ENCODE data around the gene TENT4B. TPM values are rescaled to one million over a fixed set of nuclear protein-coding genes. Genes with fewer than 3 reads are reported as not detected.

TENT4B gene
- total RNA-seq, 1 experiment from 2014 or later: 16.9 TPM

GRCh38 chr16:50271148-50272041 lies 118.3 kb downstream of the TENT4B start (continued):
- TF ChIP-seq, protein P1, sequence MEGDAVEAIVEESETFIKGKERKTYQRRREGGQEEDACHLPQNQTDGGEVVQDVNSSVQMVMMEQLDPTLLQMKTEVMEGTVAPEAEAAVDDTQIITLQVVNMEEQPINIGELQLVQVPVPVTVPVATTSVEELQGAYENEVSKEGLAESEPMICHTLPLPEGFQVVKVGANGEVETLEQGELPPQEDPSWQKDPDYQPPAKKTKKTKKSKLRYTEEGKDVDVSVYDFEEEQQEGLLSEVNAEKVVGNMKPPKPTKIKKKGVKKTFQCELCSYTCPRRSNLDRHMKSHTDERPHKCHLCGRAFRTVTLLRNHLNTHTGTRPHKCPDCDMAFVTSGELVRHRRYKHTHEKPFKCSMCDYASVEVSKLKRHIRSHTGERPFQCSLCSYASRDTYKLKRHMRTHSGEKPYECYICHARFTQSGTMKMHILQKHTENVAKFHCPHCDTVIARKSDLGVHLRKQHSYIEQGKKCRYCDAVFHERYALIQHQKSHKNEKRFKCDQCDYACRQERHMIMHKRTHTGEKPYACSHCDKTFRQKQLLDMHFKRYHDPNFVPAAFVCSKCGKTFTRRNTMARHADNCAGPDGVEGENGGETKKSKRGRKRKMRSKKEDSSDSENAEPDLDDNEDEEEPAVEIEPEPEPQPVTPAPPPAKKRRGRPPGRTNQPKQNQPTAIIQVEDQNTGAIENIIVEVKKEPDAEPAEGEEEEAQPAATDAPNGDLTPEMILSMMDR (IDR thresholded peaks at IDR 0.05 in 2 of 3, conservative IDR thresholded peaks at IDR 0.05 in 1 of 3; ENCODE audit: borderline replicate concordance in 1 of 3, insufficient read depth in 1 of 3, low read depth in 2 of 3, low read length in 2 of 3): no peak
- TF ChIP-seq POLR2A (IDR thresholded peaks at IDR 0.05; ENCODE audit: borderline replicate concordance, extremely low read depth, insufficient read depth, insufficient read length) (no peak), EGR1 (IDR thresholded peaks at IDR 0.05; ENCODE audit: low read depth) (no peak), SRF (IDR thresholded peaks at IDR 0.05; ENCODE audit: low read depth) (no peak), RAD21 (IDR thresholded peaks at IDR 0.05; ENCODE audit: low read depth) (no peak), EZH2phosphoT487 (IDR thresholded peaks at IDR 0.05; ENCODE audit: borderline replicate concordance) (no peak)

DNA sequence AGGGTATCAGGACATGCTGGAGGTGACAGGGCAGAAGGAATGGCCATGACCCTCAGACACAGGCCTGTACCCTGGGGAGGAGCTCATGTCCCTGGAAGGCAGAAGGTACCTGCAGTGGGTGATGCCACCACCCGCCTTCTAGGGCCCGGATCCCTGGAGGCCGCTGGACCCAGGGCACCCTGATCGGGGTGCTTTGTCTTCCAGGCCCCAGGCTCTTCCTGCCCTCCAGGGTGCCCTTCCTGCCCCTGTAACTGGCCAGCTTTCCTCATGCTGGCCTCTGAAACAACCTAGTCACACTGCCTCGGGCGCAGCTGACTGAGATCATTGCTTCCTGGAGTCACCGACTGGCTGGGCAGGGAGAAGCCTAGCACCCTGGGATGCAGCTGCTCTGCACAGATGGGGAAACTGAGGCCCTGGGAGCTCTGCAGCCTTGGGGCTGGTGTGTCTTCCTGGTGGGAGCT lies 119.0 kb downstream of the TENT4B start:
- H3K36me3 ChIP-seq (ENCODE audit: control insufficient read depth in 1 of 2, insufficient read depth in 2 of 2, low read length in 2 of 2): no peaks in the 10 kb centered on the region
- DNase-seq (ENCODE audit: low read depth, low spot score): no peak

More for the DNA sequence above, 119.0 kb downstream of the TENT4B start:
- Histone ChIP-seq H3K79me2 (ENCODE audit: insufficient read depth, low read length) (peaks cover 7% of the 10 kb centered on the region; the same call in 1 of the 2 replicates), H3K4me1 (ENCODE audit: control insufficient read depth in 1 of 2, insufficient read depth in 2 of 2, low read length in 2 of 2) (peaks cover 4 to 6% of the 10 kb centered on the region in 2 experiments; a peak in 2 of 4 replicates), H3K27ac (ENCODE audit: low read depth, low read length) (no peak overlapping the region), H3K4me3 (replicated peaks in 1 of 2; ENCODE audit: low read depth in 1 of 2, low read length in 2 of 2) (no peak overlapping the region), H4K20me1 (ENCODE audit: insufficient read depth) (no peaks in the 10 kb centered on the region), H3K9me2 (ENCODE audit: insufficient read depth) (no peaks in the 10 kb centered on the region), H3K4me2 (ENCODE audit: low read length) (no peak overlapping the region), H2AFZ (ENCODE audit: low read depth, low read length, poor library complexity, severe bottlenecking) (no peak overlapping the region), H3K27me3 (ENCODE audit: insufficient read depth, low read length) (no peaks in the 10 kb centered on the region), H3K9ac (ENCODE audit: low read length) (no peak overlapping the region), H3K9me3 (ENCODE audit: control insufficient read depth in 1 of 2, insufficient read depth in 1 of 2, low read depth in 1 of 2, low read length in 2 of 2) (no peaks in the 10 kb centered on the region)
- ChIA-PET RAD21 (ENCODE audit: low non-redundant PET in 1 of 2, low total read pairs in 2 of 2, uncharacterized antibody in 2 of 2, unreplicated experiment in 2 of 2) (no interaction called here), POLR2A (interaction anchor here (0.9 kb wide), 1 partner anchor 8 kb away, joined by 8 read pairs; no protein-coding TSS in a partner anchor), CTCF (no interaction called here)
- no TSS peak for BruUV-seq (replicated peaks)
- no peak for ATAC-seq
- TF ChIP-seq, protein P2, sequence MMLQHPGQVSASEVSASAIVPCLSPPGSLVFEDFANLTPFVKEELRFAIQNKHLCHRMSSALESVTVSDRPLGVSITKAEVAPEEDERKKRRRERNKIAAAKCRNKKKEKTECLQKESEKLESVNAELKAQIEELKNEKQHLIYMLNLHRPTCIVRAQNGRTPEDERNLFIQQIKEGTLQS (IDR thresholded peaks at IDR 0.05): no peak
- no peak for TF ChIP-seq JUND (IDR thresholded peaks at IDR 0.05)
- no peak for TF ChIP-seq SIN3A (IDR thresholded peaks at IDR 0.05; ENCODE audit: low read depth)
- no peak for TF ChIP-seq ZNF274 (IDR thresholded peaks at IDR 0.05; ENCODE audit: low read depth, low read length)
- intact Hi-C loops (cut with micrococcal nuclease): no loop called here

Data from HCT116 (cell line).